GM23248 (cell line): ENCODE measurements around the gene SMIM36.

Experiments
- EZH2 ChIP-seq: fragments of 200-600 bp; sonication (generic); IDR thresholded peaks from 2 replicates; pipeline ENCODE4 v1.6.1; 2018; ENCODE audit warnings: antibody characterized with exemption, mild to moderate bottlenecking; ENCODE audit not compliant: insufficient read depth, poor library complexity, severe bottlenecking
- EZH2phosphoT487 ChIP-seq: fragments of 200-600 bp; sonication (generic); IDR thresholded peaks from 2 replicates; pipeline ENCODE4 v1.6.1; 2018; ENCODE audit warnings: antibody characterized with exemption, moderate library complexity, mild to moderate bottlenecking, low read depth; ENCODE audit not compliant: insufficient read depth

GRCh38 chr17:55549140-55549539 is 37.9 kb upstream of the SMIM36 start:
- no peak for TF ChIP-seq EZH2
- TF ChIP-seq EZH2phosphoT487, result no peak
